ENCODE results near the gene MAN1A1. TPM values are rescaled to one million over a fixed set of nuclear protein-coding genes. Genes with fewer than 3 reads are reported as not detected.

Gene MAN1A1
- total RNA-seq, 2 experiments from 2014 or later = 34.8 to 38.4 TPM

DNA sequence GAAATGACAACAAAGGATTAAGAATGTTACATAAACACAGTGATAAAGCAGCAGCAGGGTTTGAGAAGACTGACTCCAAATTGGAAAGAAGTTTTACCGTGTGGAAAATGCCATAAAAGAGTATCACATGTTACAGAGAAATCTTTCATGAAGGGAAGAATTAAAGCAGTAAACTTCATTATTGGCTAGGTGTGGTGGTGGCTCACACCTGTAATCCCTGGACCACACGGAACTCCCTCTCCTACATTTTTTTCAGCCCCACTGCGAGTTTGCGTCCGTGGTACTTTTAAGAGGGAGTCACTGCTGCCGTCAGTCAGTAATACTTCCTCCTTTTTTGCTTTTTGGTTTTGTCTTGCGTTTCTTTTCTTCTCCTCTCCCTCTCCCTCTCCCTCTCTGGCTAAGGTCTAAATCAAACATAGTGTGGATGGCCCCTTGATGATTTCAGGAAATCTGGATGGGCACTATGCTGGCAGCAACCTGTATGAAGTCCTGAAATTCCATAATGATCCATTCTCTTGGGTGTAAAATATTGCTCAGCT is 112.3 kb downstream of the MAN1A1 start:
- no peak for DNase-seq
- H3K36me3 Mint-ChIP-seq = peaks cover 36% of the 10 kb centered on the region
- no peak for ATAC-seq
- H3K27ac Mint-ChIP-seq = no peak overlapping the region
- H3K9me3 Mint-ChIP-seq (ENCODE audit: low read depth) = peaks cover 2% of the 10 kb centered on the region
- H3K4me3 Mint-ChIP-seq = no peak overlapping the region
- CTCF ChIA-PET = no interaction called here
- no peaks in the 10 kb centered on the region for H3K27me3 Mint-ChIP-seq
- H3K4me1 Mint-ChIP-seq = peaks cover 11% of the 10 kb centered on the region

DNA sequence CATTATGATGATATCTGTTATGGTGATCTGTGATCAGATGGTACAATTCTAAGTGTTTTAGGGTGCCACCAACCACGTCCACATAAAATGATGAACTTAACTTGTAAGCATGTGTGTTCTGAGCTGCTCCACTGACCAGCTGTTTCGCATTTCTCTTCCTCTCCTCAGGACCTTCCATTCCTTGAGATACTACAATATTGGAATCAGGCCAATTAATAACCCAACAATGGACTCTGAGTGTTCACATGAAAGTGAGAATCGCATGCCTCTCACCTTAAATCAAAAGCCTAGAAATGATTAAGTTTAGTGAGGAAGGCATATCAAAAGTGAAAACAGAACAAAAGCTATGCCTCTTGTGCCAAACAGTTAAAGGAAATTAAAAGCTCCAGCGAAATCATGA is 114.6 kb downstream of the MAN1A1 start:
- CTCF ChIA-PET = interaction anchor here (1.2 kb wide), 1 partner anchor 16 kb away, joined by 3 read pairs; no protein-coding TSS in a partner anchor
- DNase-seq (no peak), ATAC-seq (no peak)
- Mint-ChIP-seq H3K36me3 (peaks cover 41% of the 10 kb centered on the region), H3K27me3 (no peaks in the 10 kb centered on the region), H3K27ac (peak overlapping the region; percentile 39), H3K4me3 (no peak overlapping the region), H3K9me3 (ENCODE audit: low read depth) (peaks cover 2% of the 10 kb centered on the region), H3K4me1 (peaks cover 11% of the 10 kb centered on the region)

DNA sequence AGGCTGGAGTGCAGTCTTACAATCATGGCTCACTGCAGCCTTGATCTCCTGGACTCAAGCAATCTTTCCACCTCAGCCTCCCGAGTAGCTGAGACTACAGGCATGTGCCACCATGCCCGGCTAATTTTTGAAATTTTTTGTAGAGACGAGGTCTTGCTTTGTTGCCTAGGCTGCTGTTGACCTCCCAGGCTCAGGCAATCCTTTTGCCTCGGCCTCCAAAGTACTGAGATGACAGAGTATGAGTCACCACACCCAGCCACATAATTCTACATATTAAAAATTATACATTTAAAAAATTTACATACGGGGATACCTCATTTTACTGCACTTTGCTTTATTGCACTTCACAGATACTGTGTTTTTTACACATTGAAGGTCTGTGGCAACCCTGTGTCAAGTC is 115.1 kb downstream of the MAN1A1 start:
- ATAC-seq (peak; percentile 33), DNase-seq (no peak)
- peaks cover 11% of the 10 kb centered on the region for H3K4me1 Mint-ChIP-seq
- H3K27ac Mint-ChIP-seq = no peak overlapping the region
- no peaks in the 10 kb centered on the region for H3K27me3 Mint-ChIP-seq
- CTCF ChIA-PET = interaction anchor here (1.2 kb wide), 1 partner anchor 16 kb away, joined by 3 read pairs; no protein-coding TSS in a partner anchor
- H3K9me3 Mint-ChIP-seq (ENCODE audit: low read depth) = peaks cover 2% of the 10 kb centered on the region
- peaks cover 40% of the 10 kb centered on the region for H3K36me3 Mint-ChIP-seq
- H3K4me3 Mint-ChIP-seq = no peak overlapping the region

DNA sequence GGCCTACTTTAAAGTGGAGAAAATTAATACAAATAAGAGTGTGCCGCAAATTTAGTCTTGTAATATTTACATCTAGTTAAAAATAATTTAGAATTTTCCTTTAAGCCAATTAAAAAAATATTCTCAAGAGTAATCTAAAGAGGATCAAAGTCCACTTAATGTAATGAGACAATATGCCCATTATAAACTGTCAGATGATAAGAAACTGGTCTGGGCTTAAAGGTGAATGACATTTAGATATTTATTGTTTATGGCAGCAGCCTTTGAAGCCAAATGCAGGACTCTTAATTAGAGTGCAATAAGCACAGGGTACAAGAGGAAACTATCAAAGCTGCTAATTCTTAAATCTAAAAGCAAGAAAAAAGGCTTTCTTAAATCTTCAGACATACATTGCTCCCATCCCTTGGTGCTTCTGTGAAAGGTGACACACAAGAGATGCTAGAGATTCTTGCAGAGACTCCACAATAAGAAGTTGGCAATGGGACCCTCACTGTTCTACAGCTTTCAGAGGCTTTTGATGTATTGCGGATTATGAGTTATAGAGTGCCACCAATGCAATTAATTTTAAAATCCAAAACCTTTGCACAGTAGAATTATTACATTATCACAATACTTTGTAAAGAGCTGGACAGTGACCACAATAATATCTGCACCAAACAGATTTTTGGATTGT is 116.1 kb downstream of the MAN1A1 start:
- H3K9me3 Mint-ChIP-seq (ENCODE audit: low read depth) = peaks cover 2% of the 10 kb centered on the region
- CTCF ChIA-PET = no interaction called here
- no peak for ATAC-seq
- DNase-seq = no peak
- peaks cover 11% of the 10 kb centered on the region for H3K4me1 Mint-ChIP-seq
- no peak overlapping the region for H3K4me3 Mint-ChIP-seq
- H3K36me3 Mint-ChIP-seq = peaks cover 40% of the 10 kb centered on the region
- H3K27me3 Mint-ChIP-seq = no peaks in the 10 kb centered on the region
- no peak overlapping the region for H3K27ac Mint-ChIP-seq

DNA sequence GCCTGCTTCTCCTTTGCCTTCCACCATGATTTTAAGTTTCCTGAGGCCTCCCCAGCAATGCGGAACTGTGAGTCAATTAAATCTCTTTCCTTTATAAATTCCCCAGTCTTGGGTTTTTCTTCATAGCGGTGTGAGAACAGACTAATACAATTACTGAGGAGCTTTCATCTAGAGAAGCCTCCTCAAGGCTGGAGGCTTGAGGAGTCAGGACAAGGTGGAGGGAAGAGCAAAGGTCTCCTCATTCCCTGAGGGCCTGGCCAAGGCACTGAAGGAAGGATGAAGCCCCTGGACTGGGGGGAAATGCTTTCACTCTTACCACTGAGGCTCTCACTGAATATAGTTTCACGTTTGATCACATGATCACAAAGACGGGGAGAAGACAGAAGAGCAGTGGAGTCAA is 118.2 kb downstream of the MAN1A1 start:
- ATAC-seq = no peak
- H3K9me3 Mint-ChIP-seq (ENCODE audit: low read depth) = no peaks in the 10 kb centered on the region
- H3K27me3 Mint-ChIP-seq = no peaks in the 10 kb centered on the region
- peaks cover 31% of the 10 kb centered on the region for H3K36me3 Mint-ChIP-seq
- DNase-seq = no peak
- H3K27ac Mint-ChIP-seq = no peak overlapping the region
- H3K4me3 Mint-ChIP-seq = no peak overlapping the region
- peaks cover 11% of the 10 kb centered on the region for H3K4me1 Mint-ChIP-seq
- CTCF ChIA-PET = no interaction called here

DNA sequence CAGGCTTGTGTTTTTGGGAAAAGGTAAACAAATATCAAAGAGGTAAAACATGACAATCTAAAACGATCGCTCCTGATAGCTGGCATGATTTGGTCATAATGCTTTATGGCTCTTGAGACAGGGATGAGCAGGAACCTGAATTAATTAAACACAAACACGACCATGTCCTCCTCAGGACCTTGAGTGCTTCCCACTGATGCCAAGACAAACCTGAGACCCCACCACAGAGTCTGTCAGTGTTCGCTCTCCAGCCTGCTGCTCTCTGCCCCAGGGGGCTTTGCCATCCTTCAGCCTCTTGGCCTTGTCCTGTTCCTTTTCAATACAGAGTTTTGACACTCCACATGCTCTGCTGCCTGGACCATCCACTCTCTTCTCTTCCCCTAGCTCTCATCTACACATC is 119.4 kb downstream of the MAN1A1 start:
- Mint-ChIP-seq H3K27ac (no peak overlapping the region), H3K36me3 (peaks cover 26% of the 10 kb centered on the region), H3K4me3 (no peak overlapping the region), H3K4me1 (peaks cover 10% of the 10 kb centered on the region), H3K27me3 (no peaks in the 10 kb centered on the region), H3K9me3 (ENCODE audit: low read depth) (no peaks in the 10 kb centered on the region)
- no peak for DNase-seq
- CTCF ChIA-PET = interaction anchor here (1.8 kb wide), 1 partner anchor 11 kb away, joined by 6 read pairs; no protein-coding TSS in a partner anchor
- no peak for ATAC-seq

DNA sequence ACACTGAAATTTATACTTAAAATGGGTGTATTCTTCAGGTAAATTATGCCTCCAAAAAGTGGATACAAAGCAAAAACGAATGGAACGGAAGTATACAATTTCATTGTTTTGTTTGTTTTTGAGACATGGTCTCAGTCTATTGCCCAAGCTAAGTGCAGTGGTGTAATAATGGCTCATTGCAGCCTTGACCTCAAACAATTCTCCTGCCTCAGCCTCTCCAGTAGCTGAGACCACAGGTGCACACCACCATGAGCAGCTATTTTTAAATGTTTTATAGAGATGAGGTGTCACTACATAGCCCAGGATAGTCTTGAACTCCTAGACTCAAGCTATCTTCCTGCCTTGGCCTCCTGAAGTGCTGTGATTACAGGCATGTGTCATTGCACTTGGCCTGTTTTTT is 122.2 kb downstream of the MAN1A1 start:
- DNase-seq (no peak), ATAC-seq (no peak)
- peaks cover 25% of the 10 kb centered on the region for H3K36me3 Mint-ChIP-seq
- H3K4me1 Mint-ChIP-seq = peaks cover 5% of the 10 kb centered on the region
- no peaks in the 10 kb centered on the region for H3K9me3 Mint-ChIP-seq (ENCODE audit: low read depth)
- CTCF ChIA-PET = no interaction called here
- no peak overlapping the region for H3K4me3 Mint-ChIP-seq
- no peaks in the 10 kb centered on the region for H3K27me3 Mint-ChIP-seq
- no peak overlapping the region for H3K27ac Mint-ChIP-seq

DNA sequence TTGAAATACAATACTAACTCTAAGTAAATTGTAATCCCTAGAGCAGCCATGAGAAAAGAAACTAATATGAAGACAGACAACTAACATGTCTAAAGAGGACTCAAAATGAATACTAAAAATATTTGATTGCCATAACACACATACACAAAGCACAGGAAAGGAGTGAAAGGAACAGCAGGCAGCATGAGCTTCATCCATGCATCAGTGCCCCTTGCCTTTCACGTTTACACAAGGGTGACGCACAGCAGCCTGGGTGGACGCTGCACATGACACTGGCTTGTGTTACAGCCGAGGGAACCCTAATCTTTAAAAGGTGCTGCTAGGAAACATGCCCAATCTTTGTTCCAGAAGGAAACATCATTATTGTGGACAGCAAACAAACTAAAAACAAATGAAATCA is 123.5 kb downstream of the MAN1A1 start:
- ATAC-seq = no peak

DNA sequence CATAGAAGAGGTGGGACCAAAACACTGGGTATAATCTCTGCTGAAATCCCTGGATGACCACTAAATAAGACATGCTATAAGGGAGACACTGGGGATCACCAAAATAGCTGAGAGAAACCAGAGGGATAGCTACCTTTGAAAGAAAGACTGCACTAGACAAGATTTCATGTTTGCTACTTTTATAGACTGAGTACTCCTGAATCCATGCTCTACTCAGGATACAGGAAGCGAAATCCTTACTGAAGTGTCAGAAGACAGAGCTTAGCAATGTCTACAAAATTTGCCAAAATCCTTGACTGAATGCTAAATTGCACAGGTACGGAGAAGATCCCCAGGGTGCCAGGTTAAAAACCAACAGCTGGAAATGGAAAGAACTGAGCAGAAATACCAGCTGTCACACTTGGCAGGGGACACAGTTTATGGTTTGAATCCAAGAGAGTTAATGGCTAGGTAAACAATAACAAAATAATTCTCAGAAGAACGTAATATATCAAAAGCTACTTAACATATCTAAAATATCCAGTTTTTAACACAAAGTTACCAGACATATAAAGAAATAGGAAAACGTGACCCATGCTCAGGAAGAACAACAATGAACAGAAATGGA is 125.4 kb downstream of the MAN1A1 start:
- CTCF ChIA-PET = interaction anchor here (0.8 kb wide), 1 partner anchor 93 kb away, joined by 3 read pairs; no protein-coding TSS in a partner anchor
- no peaks in the 10 kb centered on the region for H3K27me3 Mint-ChIP-seq
- H3K9me3 Mint-ChIP-seq (ENCODE audit: low read depth) = no peaks in the 10 kb centered on the region
- DNase-seq = no peak
- ATAC-seq = no peak
- H3K27ac Mint-ChIP-seq = no peak overlapping the region
- peaks cover 18% of the 10 kb centered on the region for H3K36me3 Mint-ChIP-seq
- H3K4me3 Mint-ChIP-seq = no peak overlapping the region
- H3K4me1 Mint-ChIP-seq = peaks cover 7% of the 10 kb centered on the region

More for the DNA sequence above, 123.5 kb downstream of the MAN1A1 start:
- H3K4me3 Mint-ChIP-seq = no peak overlapping the region
- H3K27me3 Mint-ChIP-seq = no peaks in the 10 kb centered on the region
- CTCF ChIA-PET = no interaction called here
- H3K36me3 Mint-ChIP-seq = peaks cover 25% of the 10 kb centered on the region
- no peak for DNase-seq
- H3K27ac Mint-ChIP-seq = no peak overlapping the region
- no peaks in the 10 kb centered on the region for H3K9me3 Mint-ChIP-seq (ENCODE audit: low read depth)
- H3K4me1 Mint-ChIP-seq = peaks cover 7% of the 10 kb centered on the region

DNA sequence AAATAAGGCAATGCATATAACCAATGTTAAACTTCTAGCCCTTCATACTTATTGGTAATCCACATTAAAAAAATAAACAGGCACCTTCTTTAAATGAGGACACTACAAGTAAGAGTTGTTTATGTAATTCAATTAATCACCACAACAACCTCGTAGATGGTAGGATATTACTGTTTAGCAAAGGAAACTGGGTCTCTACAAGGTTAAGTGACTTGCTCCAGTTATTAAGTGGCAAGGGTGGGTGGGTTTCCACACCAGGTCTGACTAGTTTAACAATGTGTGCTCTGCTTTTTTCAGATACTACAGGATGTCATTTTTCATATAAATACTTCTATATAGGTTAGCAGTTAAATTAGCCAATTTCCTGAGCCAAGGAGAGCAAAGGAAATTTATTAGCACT is 129.1 kb downstream of the MAN1A1 start:
- H3K36me3 Mint-ChIP-seq = peaks cover 15% of the 10 kb centered on the region
- no peak overlapping the region for H3K4me3 Mint-ChIP-seq
- H3K4me1 Mint-ChIP-seq = peaks cover 4% of the 10 kb centered on the region
- H3K27me3 Mint-ChIP-seq = no peaks in the 10 kb centered on the region
- CTCF ChIA-PET = no interaction called here
- no peaks in the 10 kb centered on the region for H3K9me3 Mint-ChIP-seq (ENCODE audit: low read depth)
- no peak overlapping the region for H3K27ac Mint-ChIP-seq
- DNase-seq (no peak), ATAC-seq (no peak)

DNA sequence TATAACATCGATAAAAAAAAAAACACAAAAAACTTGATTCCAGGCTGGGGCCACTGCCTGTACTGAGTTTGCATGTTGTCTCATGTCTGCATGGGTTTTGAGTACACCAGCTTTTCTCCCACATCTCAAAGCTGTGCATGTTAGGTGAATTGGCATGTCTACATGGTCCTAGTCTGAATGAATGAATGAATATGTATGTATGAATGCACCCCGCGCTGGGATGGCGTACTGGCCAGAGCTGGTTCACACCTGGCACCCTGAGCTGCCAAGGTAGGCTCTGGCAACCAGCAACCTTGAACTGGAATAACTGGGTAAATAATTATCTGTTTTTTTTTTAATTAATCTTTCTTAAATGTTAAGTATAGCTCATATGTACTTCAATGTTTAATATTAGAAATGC is 131.0 kb downstream of the MAN1A1 start:
- CTCF ChIA-PET = interaction anchor here (1.0 to 2.0 kb wide), 4 partner anchors 9 to 89 kb away, joined by 3 to 7 read pairs (median 6); no protein-coding TSS in a partner anchor

DNA sequence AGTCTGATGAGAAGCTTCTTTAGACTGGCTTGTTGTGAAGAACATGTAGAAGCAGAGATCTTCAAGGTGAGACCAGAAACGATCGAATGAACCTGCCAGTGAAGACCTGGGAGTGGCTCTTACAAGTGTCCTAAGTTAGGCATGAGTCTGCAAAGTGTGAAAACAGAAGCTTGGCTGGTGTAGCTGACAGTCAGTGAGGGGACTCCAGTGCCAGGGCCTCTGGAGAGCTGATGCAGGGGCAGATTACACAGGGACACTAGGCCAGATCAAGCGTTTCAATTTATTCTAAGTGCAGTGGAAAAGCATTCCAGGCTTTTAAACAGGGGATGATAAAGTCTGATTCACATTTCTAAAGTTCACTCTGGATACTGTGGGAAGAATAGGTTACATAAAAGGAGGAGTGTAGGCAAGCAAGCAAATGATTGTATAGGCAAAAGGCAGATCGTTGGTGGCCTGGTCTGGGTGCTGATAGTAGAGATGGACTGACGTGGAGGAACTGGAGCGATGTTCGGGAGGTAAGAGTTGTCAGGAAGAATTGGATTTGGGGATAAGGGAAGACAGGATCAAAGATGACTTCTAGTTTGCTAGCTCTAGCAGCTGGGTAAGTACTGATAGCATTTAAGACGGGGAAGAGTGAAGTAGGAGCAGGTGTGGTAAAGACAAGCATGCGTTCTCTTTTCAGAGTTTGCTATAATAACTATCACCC is 133.5 kb downstream of the MAN1A1 start:
- no peak for ATAC-seq
- CTCF ChIA-PET = no interaction called here
- Mint-ChIP-seq H3K4me3 (no peak overlapping the region), H3K9me3 (ENCODE audit: low read depth) (no peaks in the 10 kb centered on the region), H3K36me3 (peaks cover 8% of the 10 kb centered on the region), H3K27me3 (no peaks in the 10 kb centered on the region), H3K4me1 (no peaks in the 10 kb centered on the region), H3K27ac (no peak overlapping the region)
- no peak for DNase-seq

More for the DNA sequence above, 131.0 kb downstream of the MAN1A1 start:
- Mint-ChIP-seq H3K9me3 (ENCODE audit: low read depth) (no peaks in the 10 kb centered on the region), H3K36me3 (peaks cover 11% of the 10 kb centered on the region), H3K4me3 (no peak overlapping the region), H3K27me3 (no peaks in the 10 kb centered on the region), H3K4me1 (peaks cover 4% of the 10 kb centered on the region), H3K27ac (no peak overlapping the region)
- ATAC-seq (no peak), DNase-seq (no peak)

DNA sequence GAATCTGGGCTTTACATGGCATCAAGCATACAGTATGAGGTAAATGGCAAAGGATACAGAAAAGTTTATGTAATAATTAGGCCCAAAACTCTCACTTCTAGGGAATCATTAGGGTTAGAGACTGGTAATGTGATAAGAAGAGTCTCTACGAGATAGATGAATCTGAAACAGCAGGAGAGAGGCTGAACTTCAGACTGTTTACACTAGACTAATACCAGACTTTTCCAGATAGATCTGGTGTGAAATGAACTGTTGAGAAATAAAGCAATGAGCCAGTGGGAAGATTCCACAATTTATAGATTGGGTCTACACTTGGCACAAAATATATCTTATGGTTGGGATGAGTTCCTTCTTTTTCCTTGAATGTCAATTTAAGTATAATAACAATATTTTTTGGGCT is 134.3 kb downstream of the MAN1A1 start:
- CTCF ChIA-PET = no interaction called here
- peaks cover 12% of the 10 kb centered on the region for H3K36me3 Mint-ChIP-seq

More for the DNA sequence above, 134.3 kb downstream of the MAN1A1 start:
- H3K27me3 Mint-ChIP-seq = no peaks in the 10 kb centered on the region
- ATAC-seq (no peak), DNase-seq (no peak)
- H3K9me3 Mint-ChIP-seq (ENCODE audit: low read depth) = no peaks in the 10 kb centered on the region
- no peak overlapping the region for H3K4me3 Mint-ChIP-seq
- no peak overlapping the region for H3K27ac Mint-ChIP-seq
- H3K4me1 Mint-ChIP-seq = peaks cover 3% of the 10 kb centered on the region
